IMR-90 (cell line): ENCODE results near the gene SLC26A11.

Experiments
- CEBPB ChIP-seq: IDR thresholded peaks from 2 replicates; pipeline ENCODE4 v1.6.1; 2012; ENCODE audit warnings: low read depth, low read length, improper control_type of control experiment
- CHD1 ChIP-seq: IDR thresholded peaks from 2 replicates; pipeline ENCODE4 v1.6.1; 2012; ENCODE audit warnings: low read depth, low read length, improper control_type of control experiment
- FOS ChIP-seq: fragments of 150-350 bp; IDR thresholded peaks from 2 replicates; pipeline ENCODE4 v1.6.1; 2016; ENCODE audit warnings: low read depth, low read length
- MAFK ChIP-seq: IDR thresholded peaks from 2 replicates; pipeline ENCODE4 v1.6.1; 2012; ENCODE audit warnings: low read depth, low read length, improper control_type of control experiment
- MXI1 ChIP-seq: IDR thresholded peaks from 2 replicates; pipeline ENCODE4 v1.6.1; 2012; ENCODE audit warnings: low read depth, mild to moderate bottlenecking, low read length, moderate library complexity, borderline replicate concordance
- POLR2A ChIP-seq: IDR thresholded peaks from 2 replicates; pipeline ENCODE4 v1.6.1; 2012; ENCODE audit warnings: mild to moderate bottlenecking, low read depth, low read length
- RAD21 ChIP-seq: IDR thresholded peaks from 2 replicates; pipeline ENCODE4 v1.6.1; 2012; ENCODE audit warnings: low read length, improper control_type of control experiment
- RCOR1 ChIP-seq: IDR thresholded peaks from 2 replicates; pipeline ENCODE4 v1.6.1; 2012; ENCODE audit warnings: mild to moderate bottlenecking, low read length, improper control_type of control experiment; ENCODE audit not compliant: insufficient replicate concordance
- RFX5 ChIP-seq: IDR thresholded peaks from 2 replicates; pipeline ENCODE4 v1.8.0; 2012; ENCODE audit warnings: low read depth, mild to moderate bottlenecking, low read length, moderate library complexity
- SMC3 ChIP-seq: fragments of 150-350 bp; IDR thresholded peaks from 2 replicates; pipeline ENCODE4 v1.6.1; 2016; ENCODE audit warnings: low read depth, mild to moderate bottlenecking, antibody characterized with exemption, low read length, moderate library complexity
- TF ChIP-seq, protein P1 (sequence below): conservative IDR thresholded peaks from 2 replicates; pipeline ENCODE4 v1.5.1; 2012; ENCODE audit warnings: mild to moderate bottlenecking, low read depth, low read length, improper control_type of control experiment
- TF ChIP-seq, protein P2 (sequence below): fragments of 150-350 bp; IDR thresholded peaks from 2 replicates; pipeline ENCODE4 v1.6.1; 2016; ENCODE audit warnings: low read depth, mild to moderate bottlenecking, low read length, moderate library complexity, borderline replicate concordance
- TF ChIP-seq, protein P3 (sequence below): fragments of 150-350 bp; IDR thresholded peaks from 2 replicates; pipeline ENCODE4 v1.6.1; 2017; ENCODE audit warnings: mild to moderate bottlenecking, antibody characterized with exemption, low read length, low read depth

DNA sequence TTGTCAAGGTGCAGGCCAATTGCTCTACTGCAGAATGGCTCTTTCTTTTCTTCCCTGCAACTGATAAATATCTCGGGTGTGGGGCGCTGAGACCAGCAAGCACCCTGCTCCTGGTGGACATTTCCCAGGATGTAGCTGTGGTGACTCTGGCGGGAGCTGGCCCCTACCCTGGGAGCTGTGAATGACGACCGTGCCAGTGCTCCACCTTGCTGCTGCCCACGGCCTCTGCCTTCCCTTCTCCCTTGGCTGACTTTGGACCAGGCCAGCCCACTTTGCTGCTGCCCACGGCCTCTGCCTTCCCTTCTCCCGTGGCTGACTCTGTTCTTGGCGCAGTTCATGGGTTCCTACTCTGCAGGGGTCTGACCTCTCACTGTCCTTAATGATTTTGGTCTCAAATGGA, 34.3 kb upstream of the SLC26A11 start:
- TF ChIP-seq, protein P1, sequence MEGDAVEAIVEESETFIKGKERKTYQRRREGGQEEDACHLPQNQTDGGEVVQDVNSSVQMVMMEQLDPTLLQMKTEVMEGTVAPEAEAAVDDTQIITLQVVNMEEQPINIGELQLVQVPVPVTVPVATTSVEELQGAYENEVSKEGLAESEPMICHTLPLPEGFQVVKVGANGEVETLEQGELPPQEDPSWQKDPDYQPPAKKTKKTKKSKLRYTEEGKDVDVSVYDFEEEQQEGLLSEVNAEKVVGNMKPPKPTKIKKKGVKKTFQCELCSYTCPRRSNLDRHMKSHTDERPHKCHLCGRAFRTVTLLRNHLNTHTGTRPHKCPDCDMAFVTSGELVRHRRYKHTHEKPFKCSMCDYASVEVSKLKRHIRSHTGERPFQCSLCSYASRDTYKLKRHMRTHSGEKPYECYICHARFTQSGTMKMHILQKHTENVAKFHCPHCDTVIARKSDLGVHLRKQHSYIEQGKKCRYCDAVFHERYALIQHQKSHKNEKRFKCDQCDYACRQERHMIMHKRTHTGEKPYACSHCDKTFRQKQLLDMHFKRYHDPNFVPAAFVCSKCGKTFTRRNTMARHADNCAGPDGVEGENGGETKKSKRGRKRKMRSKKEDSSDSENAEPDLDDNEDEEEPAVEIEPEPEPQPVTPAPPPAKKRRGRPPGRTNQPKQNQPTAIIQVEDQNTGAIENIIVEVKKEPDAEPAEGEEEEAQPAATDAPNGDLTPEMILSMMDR: no peak
- TF ChIP-seq POLR2A (no peak), CEBPB (no peak), SMC3 (no peak), RAD21 (no peak), RFX5 (no peak), MXI1 (no peak), FOS (no peak), RCOR1 (no peak), MAFK (no peak), CHD1 (no peak)
- TF ChIP-seq, protein P2, sequence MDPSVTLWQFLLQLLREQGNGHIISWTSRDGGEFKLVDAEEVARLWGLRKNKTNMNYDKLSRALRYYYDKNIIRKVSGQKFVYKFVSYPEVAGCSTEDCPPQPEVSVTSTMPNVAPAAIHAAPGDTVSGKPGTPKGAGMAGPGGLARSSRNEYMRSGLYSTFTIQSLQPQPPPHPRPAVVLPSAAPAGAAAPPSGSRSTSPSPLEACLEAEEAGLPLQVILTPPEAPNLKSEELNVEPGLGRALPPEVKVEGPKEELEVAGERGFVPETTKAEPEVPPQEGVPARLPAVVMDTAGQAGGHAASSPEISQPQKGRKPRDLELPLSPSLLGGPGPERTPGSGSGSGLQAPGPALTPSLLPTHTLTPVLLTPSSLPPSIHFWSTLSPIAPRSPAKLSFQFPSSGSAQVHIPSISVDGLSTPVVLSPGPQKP: no peak
- TF ChIP-seq, protein P3, sequence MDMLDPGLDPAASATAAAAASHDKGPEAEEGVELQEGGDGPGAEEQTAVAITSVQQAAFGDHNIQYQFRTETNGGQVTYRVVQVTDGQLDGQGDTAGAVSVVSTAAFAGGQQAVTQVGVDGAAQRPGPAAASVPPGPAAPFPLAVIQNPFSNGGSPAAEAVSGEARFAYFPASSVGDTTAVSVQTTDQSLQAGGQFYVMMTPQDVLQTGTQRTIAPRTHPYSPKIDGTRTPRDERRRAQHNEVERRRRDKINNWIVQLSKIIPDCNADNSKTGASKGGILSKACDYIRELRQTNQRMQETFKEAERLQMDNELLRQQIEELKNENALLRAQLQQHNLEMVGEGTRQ: no peak
